K562 (cell line): ENCODE data around the gene FES. TPM values are rescaled to one million over a fixed set of nuclear protein-coding genes. Genes with fewer than 3 reads are reported as not detected.

Experiments
- BCLAF1 ChIP-seq, 2 experiments: fragments of 450-650 bp in 1 of 2; IDR thresholded peaks; 2 replicates each; pipeline ENCODE4 v1.6.1; 2011 to 2017; ENCODE audit warnings: low read depth in 2 of 2, antibody characterized with exemption in 1 of 2, borderline replicate concordance in 1 of 2, low read length in 1 of 2, mild to moderate bottlenecking in 1 of 2, mixed read lengths in 1 of 2; ENCODE audit not compliant: control insufficient read depth in 1 of 2
- C11orf30 ChIP-seq: fragments of 450-650 bp; IDR thresholded peaks from 2 replicates; pipeline ENCODE4 v1.6.1; 2016; ENCODE audit warnings: low read depth, mild to moderate bottlenecking
- CBX8 ChIP-seq: fragments of 200-600 bp; sonication (generic); IDR thresholded peaks from 2 replicates; pipeline ENCODE4 v1.6.1; 2012; ENCODE audit warnings: borderline replicate concordance, mixed run types, low read depth, mild to moderate bottlenecking, moderate library complexity, mixed read lengths, low read length, control low read depth, inconsistent platforms; ENCODE audit not compliant: poor library complexity, severe bottlenecking; ENCODE audit errors: extremely low read depth
- CREB3 ChIP-seq: fragments of 450-650 bp; conservative IDR thresholded peaks from 2 replicates; pipeline ENCODE4 v1.6.1; 2016; ENCODE audit warnings: missing genetic modification characterization, low read depth, mild to moderate bottlenecking, missing compliant biosample characterization, moderate library complexity
- CREM ChIP-seq: IDR thresholded peaks from 2 replicates; pipeline ENCODE4 v1.6.1; 2014; ENCODE audit warnings: antibody characterized with exemption, low read depth
- FOSL1 ChIP-seq: fragments of 200-800 bp; sonication (Bioruptor generic); conservative IDR thresholded peaks from 2 replicates; pipeline ENCODE4 v1.6.1; 2016; ENCODE audit warnings: missing genetic modification characterization, missing compliant biosample characterization
- GTF2A2 ChIP-seq: IDR thresholded peaks from 2 replicates; pipeline ENCODE4 v1.6.1; 2016; ENCODE audit warnings: mild to moderate bottlenecking, missing genetic modification characterization, missing compliant biosample characterization
- HCFC1 ChIP-seq: IDR thresholded peaks from 2 replicates; pipeline ENCODE4 v1.6.1; 2012; ENCODE audit warnings: low read depth, low read length, improper control_type of control experiment
- HMG20A ChIP-seq: fragments of 450-650 bp; formaldehyde crosslinking; conservative IDR thresholded peaks from 2 replicates; pipeline ENCODE4 v1.4.0; 2020; ENCODE audit warnings: mild to moderate bottlenecking, mixed read lengths
- JUNB ChIP-seq: fragments of 450-650 bp; formaldehyde crosslinking; conservative IDR thresholded peaks from 2 replicates; pipeline ENCODE4 v1.4.0; 2020; ENCODE audit warnings: mild to moderate bottlenecking
- MAFG ChIP-seq: fragments of 450-650 bp; conservative IDR thresholded peaks from 2 replicates; pipeline ENCODE4 v1.6.1; 2016; ENCODE audit warnings: missing genetic modification characterization, missing compliant biosample characterization
- MCM5 ChIP-seq: fragments of 450-650 bp; IDR thresholded peaks from 2 replicates; pipeline ENCODE4 v1.6.1; 2016; ENCODE audit warnings: low read depth
- MTA2 ChIP-seq: fragments of 450-650 bp; IDR thresholded peaks from 2 replicates; pipeline ENCODE4 v1.6.1; 2016; ENCODE audit warnings: low read depth
- NCOA1 ChIP-seq: fragments of 450-650 bp; IDR thresholded peaks from 2 replicates; pipeline ENCODE4 v1.6.1; 2016; ENCODE audit warnings: low read depth
- NELFE ChIP-seq: IDR thresholded peaks from 2 replicates; pipeline ENCODE4 v1.6.1; 2011; ENCODE audit warnings: mild to moderate bottlenecking; ENCODE audit not compliant: insufficient read depth, insufficient read length
- POLR3A ChIP-seq: IDR thresholded peaks from 2 replicates; pipeline ENCODE4 v1.6.1; 2011; ENCODE audit warnings: borderline replicate concordance, mild to moderate bottlenecking, moderate library complexity; ENCODE audit not compliant: insufficient read length, insufficient read depth; ENCODE audit errors: extremely low read depth
- SAFB ChIP-seq: fragments of 200-400 bp; formaldehyde crosslinking; IDR thresholded peaks from 2 replicates; pipeline ENCODE4 v1.6.1; 2017; ENCODE audit warnings: low read depth, low read length, borderline replicate concordance
- SMAD1 ChIP-seq: fragments of 150-350 bp; IDR thresholded peaks from 2 replicates; pipeline ENCODE4 v1.6.1; 2014; ENCODE audit warnings: low read length, low read depth; ENCODE audit not compliant: partially characterized antibody
- TCF15 ChIP-seq: fragments of 250-450 bp; sonication (Bioruptor Pico); IDR thresholded peaks from 2 replicates; pipeline ENCODE4 v1.8.0; 2022; ENCODE audit warnings: moderate library complexity, mild to moderate bottlenecking, inconsistent platforms
- TCF7 ChIP-seq: sonication (generic); IDR thresholded peaks from 2 replicates; pipeline ENCODE4 v1.6.1; 2016; ENCODE audit warnings: antibody characterized with exemption, borderline replicate concordance
- THRAP3 ChIP-seq: fragments of 450-650 bp; IDR thresholded peaks from 2 replicates; pipeline ENCODE4 v1.6.1; 2016; ENCODE audit warnings: mild to moderate bottlenecking, inconsistent platforms, borderline replicate concordance
- ZFPM2 ChIP-seq: fragments of 250-450 bp; sonication (Bioruptor Pico); IDR thresholded peaks from 2 replicates; pipeline ENCODE4 v1.5.1; 2022; ENCODE audit warnings: mild to moderate bottlenecking
- ZNF197 ChIP-seq: fragments of 200-800 bp; sonication (Bioruptor generic); IDR thresholded peaks from 2 replicates; pipeline ENCODE4 v1.6.1; 2016; ENCODE audit warnings: low read depth, missing genetic modification characterization, missing compliant biosample characterization
- ZNF263 ChIP-seq: sonication (generic); formaldehyde crosslinking; IDR thresholded peaks from 2 replicates; pipeline ENCODE4 v1.8.0; 2022; ENCODE audit warnings: mild to moderate bottlenecking, missing genetic modification reagents, borderline replicate concordance
- ZNF444 ChIP-seq: fragments of 250-450 bp; sonication (Bioruptor Pico); IDR thresholded peaks from 2 replicates; pipeline ENCODE4 v1.4.0; 2020; ENCODE audit warnings: mild to moderate bottlenecking, moderate library complexity
- ZNF589 ChIP-seq: fragments of 200-800 bp; sonication (Bioruptor generic); IDR thresholded peaks from 2 replicates; pipeline ENCODE4 v1.6.1; 2016; ENCODE audit warnings: low read depth, missing genetic modification characterization, missing compliant biosample characterization
- ZNF830 ChIP-seq: fragments of 250-450 bp; sonication (Bioruptor Pico); IDR thresholded peaks from 2 replicates; pipeline ENCODE4 v1.5.0; 2021; ENCODE audit warnings: mild to moderate bottlenecking
- polyA plus RNA-seq, 8 experiments: library from polyadenylated mRNA; depleted of rRNA in 4 of 8; stranded (reverse) in 5 of 8; unstranded in 3 of 8; fragments of >200 nt; fragmentation: Nextera tagmentation in 2 of 8; fragmentation: Illumina TruSeq in 1 of 8; extraction: Ambion mirVana in 2 of 8; extraction: Trizol in 1 of 8; gene quantifications; 2 replicates each; pipeline versions ENCODE4 v1.2.1 to v1.2.3, GENCODE V29; 2011 to 2014; ENCODE audit warnings: inconsistent platforms in 1 of 8, missing spikeins in 1 of 8
- total RNA-seq, 7 experiments: library from RNA; depleted of rRNA in 6 of 7; stranded (reverse); fragments of >200 nt in 6 of 7; fragmentation: Illumina TruSeq in 2 of 7; extraction: Trizol in 2 of 7; gene quantifications; 2 replicates each; pipeline versions ENCODE4 v1.2.1 to v1.2.3, GENCODE V29; 2011 to 2021; ENCODE audit warnings: low replicate concordance in 1 of 7

Gene FES
- total and polyA plus RNA-seq, 9 of the 15 experiments (the other 6 are each of a cell fraction or from before 2014, with no cell fraction given) = 0.38 to 2.6 (median 0.82) TPM

GRCh38 chr15:90840954-90841353 is 43.4 kb upstream of the FES start (continued):
- TF ChIP-seq TCF15 (CRISPR knock-in tag) (no peak), THRAP3 (no peak), ZNF444 (no peak), TCF7 (no peak), SMAD1 (peak; percentile 89), ZFPM2 (no peak), NCOA1 (peak; percentile 92), C11orf30 (peak; percentile 94), GTF2A2 (no peak), FOSL1 (tag) (peak; percentile 79), CREB3 (peak; percentile 35; the same call in 1 of the 2 replicates), CREM (peak; percentile 91), POLR3A (no peak), SAFB (no peak), MTA2 (peak; percentile 96), HMG20A (CRISPR knock-in tag) (no peak), MAFG (tag) (peak; percentile 86), ZNF830 (CRISPR knock-in tag) (no peak), MCM5 (no peak), ZNF263 (CRISPR knock-in tag) (no peak), ZNF197 (CRISPR knock-in tag) (peak; percentile 87; the same call in 1 of the 2 replicates), NELFE (no peak), HCFC1 (no peak), ZNF589 (CRISPR knock-in tag) (peak; percentile 87), CBX8 (no peak), BCLAF1 (IDR thresholded peaks at IDR 0.05; ENCODE audit: borderline replicate concordance in 1 of 2, control insufficient read depth in 1 of 2, low read depth in 2 of 2, low read length in 1 of 2) (no peak), JUNB (CRISPR knock-in tag) (no peak)
